OCI-LY3 (cell line): ENCODE data around the gene GH1.
"Not testable (repeated sequence)": the region's sequence is repeated elsewhere in the genome, so short reads cannot be mapped to it uniquely, and the experiment has no call there.

Experiments used
- EZH2phosphoT487 ChIP-seq: fragments of 200-600 bp; shearing (Covaris generic); IDR thresholded peaks from 2 replicates; pipeline ENCODE4 v1.6.1; 2018; ENCODE audit warnings: antibody characterized with exemption, mixed run types, low read depth
- TF ChIP-seq, protein P1 (sequence below): fragments of 200-600, 300-600 bp; sonication (generic); IDR thresholded peaks from 2 replicates; pipeline ENCODE4 v1.5.1; 2014; ENCODE audit warnings: antibody characterized with exemption, low read length, low read depth

DNA sequence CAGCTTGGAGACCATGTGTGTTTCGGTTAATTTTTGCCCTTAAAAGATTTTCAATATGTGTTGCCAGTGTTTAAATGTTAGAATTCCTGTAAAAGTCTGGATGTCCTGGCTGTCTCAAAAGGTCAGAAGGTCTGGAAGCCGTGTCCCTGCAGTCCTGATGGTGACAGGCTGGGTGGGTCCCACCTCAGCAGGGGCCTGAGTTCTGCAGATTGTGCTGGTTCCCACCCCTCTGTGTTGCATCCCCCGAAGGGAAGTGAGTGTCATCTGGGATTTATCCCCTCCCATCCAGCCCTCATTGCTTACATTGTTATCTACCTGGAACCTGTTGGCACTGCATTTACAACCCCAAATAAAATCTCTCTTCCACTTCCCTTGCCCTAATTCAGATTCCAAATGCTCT, 24.6 kb downstream of the GH1 start:
- TF ChIP-seq, protein P1, sequence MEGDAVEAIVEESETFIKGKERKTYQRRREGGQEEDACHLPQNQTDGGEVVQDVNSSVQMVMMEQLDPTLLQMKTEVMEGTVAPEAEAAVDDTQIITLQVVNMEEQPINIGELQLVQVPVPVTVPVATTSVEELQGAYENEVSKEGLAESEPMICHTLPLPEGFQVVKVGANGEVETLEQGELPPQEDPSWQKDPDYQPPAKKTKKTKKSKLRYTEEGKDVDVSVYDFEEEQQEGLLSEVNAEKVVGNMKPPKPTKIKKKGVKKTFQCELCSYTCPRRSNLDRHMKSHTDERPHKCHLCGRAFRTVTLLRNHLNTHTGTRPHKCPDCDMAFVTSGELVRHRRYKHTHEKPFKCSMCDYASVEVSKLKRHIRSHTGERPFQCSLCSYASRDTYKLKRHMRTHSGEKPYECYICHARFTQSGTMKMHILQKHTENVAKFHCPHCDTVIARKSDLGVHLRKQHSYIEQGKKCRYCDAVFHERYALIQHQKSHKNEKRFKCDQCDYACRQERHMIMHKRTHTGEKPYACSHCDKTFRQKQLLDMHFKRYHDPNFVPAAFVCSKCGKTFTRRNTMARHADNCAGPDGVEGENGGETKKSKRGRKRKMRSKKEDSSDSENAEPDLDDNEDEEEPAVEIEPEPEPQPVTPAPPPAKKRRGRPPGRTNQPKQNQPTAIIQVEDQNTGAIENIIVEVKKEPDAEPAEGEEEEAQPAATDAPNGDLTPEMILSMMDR, result not testable (repeated sequence)
- not testable (repeated sequence) for TF ChIP-seq EZH2phosphoT487
